Left ventricle myocardium inferior (tissue), 1 donor: ENCODE data around the gene PMIS2. TPM values are rescaled to one million over a fixed set of nuclear protein-coding genes. Genes with fewer than 3 reads are reported as not detected.
A peak's percentile ranks its signal among the peaks of the same experiment; 100 is the strongest.

ENCODE experiments used
- DNase-seq: peaks from one replicate; pipeline ENCODE4 v3.0.0-alpha.2; 2020
- H3K27ac ChIP-seq: fragments of 200-600 bp; replicated peaks from 2 replicates; pipeline ENCODE4 v1.8.0; 2021
- H3K27me3 ChIP-seq: fragments of 200-600 bp; 2 replicates; pipeline ENCODE4 v1.8.0; 2021; ENCODE audit warnings: low read depth
- H3K36me3 ChIP-seq: fragments of 200-600 bp; 2 replicates; pipeline ENCODE4 v1.8.0; 2021
- H3K4me1 ChIP-seq: fragments of 200-600 bp; 2 replicates; pipeline ENCODE4 v1.8.0; 2021
- H3K4me3 ChIP-seq: fragments of 200-600 bp; 2 replicates; pipeline ENCODE4 v1.8.0; 2021; ENCODE audit warnings: mild to moderate bottlenecking, moderate library complexity
- H3K9me3 ChIP-seq: fragments of 200-600 bp; replicated peaks from 2 replicates; pipeline ENCODE4 v1.8.0; 2021
- intact Hi-C: fragments of 100-400 bp; cut with micrococcal nuclease; formaldehyde crosslinking; loops from one replicate; pipeline ENCODE4 v1.11.0; 2022
- total RNA-seq: library from RNA; stranded (reverse); fragmentation: NEBNext Ultra II Directional; extraction: Animal tissue kit (Norgen Biotek cat#: 25700); gene quantifications from one replicate; pipeline ENCODE4 v1.2.1, GENCODE V29; 2021
- TF ChIP-seq, protein P1 (sequence below): fragments of 200-600 bp; IDR thresholded peaks from 2 replicates; pipeline ENCODE4 v1.8.0; 2021; ENCODE audit warnings: antibody characterized with exemption, mild to moderate bottlenecking, borderline replicate concordance
- donor health status: DM: no; HTN: yes; CAD: no; lungs with severe emphysema.

Gene PMIS2
- total RNA-seq, 1 donor from 2014 or later = not detected

GRCh38 chr19:35549174-35549788 lies 36.7 kb upstream of the PMIS2 start:
- DNase-seq = no peak
- Histone ChIP-seq H3K9me3 (no peaks in the 10 kb centered on the region), H3K27me3 (no peaks in the 10 kb centered on the region), H3K27ac (no peak overlapping the region), H3K4me1 (peaks cover 30% of the 10 kb centered on the region), H3K4me3 (no peak overlapping the region), H3K36me3 (peaks cover 12% of the 10 kb centered on the region)
- TF ChIP-seq, protein P1, sequence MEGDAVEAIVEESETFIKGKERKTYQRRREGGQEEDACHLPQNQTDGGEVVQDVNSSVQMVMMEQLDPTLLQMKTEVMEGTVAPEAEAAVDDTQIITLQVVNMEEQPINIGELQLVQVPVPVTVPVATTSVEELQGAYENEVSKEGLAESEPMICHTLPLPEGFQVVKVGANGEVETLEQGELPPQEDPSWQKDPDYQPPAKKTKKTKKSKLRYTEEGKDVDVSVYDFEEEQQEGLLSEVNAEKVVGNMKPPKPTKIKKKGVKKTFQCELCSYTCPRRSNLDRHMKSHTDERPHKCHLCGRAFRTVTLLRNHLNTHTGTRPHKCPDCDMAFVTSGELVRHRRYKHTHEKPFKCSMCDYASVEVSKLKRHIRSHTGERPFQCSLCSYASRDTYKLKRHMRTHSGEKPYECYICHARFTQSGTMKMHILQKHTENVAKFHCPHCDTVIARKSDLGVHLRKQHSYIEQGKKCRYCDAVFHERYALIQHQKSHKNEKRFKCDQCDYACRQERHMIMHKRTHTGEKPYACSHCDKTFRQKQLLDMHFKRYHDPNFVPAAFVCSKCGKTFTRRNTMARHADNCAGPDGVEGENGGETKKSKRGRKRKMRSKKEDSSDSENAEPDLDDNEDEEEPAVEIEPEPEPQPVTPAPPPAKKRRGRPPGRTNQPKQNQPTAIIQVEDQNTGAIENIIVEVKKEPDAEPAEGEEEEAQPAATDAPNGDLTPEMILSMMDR = peak; percentile 79
- intact Hi-C loops = no loop called here

- Histone ChIP-seq H3K9me3 (no peaks in the 10 kb centered on the region), H3K36me3 (peaks cover 12% of the 10 kb centered on the region), H3K4me1 (peaks cover 23% of the 10 kb centered on the region), H3K27ac (no peak overlapping the region), H3K27me3 (peaks cover 3% of the 10 kb centered on the region), H3K4me3 (no peak overlapping the region)
- DNase-seq = no peak
- intact Hi-C loops = no loop called here
- TF ChIP-seq, protein P1 = no peak
These were observed 36.0 kb upstream of the PMIS2 start for GRCh38 chr19:35549879-35550523.

DNA sequence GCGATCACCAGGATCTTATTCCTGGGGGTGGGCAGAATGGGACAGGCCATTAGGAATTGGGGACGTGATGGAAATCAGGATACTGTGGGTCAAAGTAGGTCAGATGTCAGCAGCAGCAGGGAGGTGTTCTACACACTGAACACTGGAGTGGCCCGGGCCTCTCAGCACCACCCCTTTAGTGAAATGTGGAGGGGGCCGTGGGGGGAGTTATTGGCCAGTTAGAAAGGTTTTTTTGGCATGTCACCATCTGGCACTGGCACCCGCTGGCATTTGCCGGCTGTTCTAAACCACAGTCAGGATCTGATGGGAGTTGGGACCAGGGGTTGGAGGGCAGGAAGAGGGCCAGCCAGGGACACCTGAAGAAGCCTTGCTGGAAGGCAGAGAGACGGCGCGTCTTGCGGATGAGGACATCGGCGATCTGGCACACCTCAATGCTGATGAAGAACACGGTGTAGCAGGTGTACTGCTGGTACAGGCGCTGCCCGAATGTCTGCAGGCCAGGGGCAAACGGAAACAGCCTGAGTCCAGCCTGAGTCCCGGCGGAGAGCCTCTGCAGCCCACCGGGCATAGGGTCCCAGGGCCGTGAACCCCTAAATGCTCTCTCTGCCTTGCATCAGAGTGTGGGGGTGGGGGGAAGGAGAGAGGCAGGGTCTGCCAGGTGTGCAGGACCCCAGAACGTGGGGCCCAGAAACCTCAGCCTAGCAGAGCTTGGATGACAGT lies 34.7 kb upstream of the PMIS2 start:
- intact Hi-C loops = no loop called here
- H3K27me3 ChIP-seq = peaks cover 16% of the 10 kb centered on the region
- peaks cover 12% of the 10 kb centered on the region for H3K36me3 ChIP-seq
- H3K27ac ChIP-seq = no peak overlapping the region
- TF ChIP-seq, protein P1 = no peak
- no peak for DNase-seq
- H3K4me3 ChIP-seq = no peak overlapping the region
- H3K4me1 ChIP-seq = peaks cover 11% of the 10 kb centered on the region
- H3K9me3 ChIP-seq = no peaks in the 10 kb centered on the region

GRCh38 chr19:35552534-35553384 lies 33.2 kb upstream of the PMIS2 start:
- TF ChIP-seq, protein P1 = no peak
- no peak for DNase-seq
- peaks cover 4% of the 10 kb centered on the region for H3K4me1 ChIP-seq
- peaks cover 31% of the 10 kb centered on the region for H3K27me3 ChIP-seq
- no peak overlapping the region for H3K4me3 ChIP-seq
- intact Hi-C loops = no loop called here
- H3K36me3 ChIP-seq = no peaks in the 10 kb centered on the region
- no peak overlapping the region for H3K27ac ChIP-seq
- no peaks in the 10 kb centered on the region for H3K9me3 ChIP-seq

DNA sequence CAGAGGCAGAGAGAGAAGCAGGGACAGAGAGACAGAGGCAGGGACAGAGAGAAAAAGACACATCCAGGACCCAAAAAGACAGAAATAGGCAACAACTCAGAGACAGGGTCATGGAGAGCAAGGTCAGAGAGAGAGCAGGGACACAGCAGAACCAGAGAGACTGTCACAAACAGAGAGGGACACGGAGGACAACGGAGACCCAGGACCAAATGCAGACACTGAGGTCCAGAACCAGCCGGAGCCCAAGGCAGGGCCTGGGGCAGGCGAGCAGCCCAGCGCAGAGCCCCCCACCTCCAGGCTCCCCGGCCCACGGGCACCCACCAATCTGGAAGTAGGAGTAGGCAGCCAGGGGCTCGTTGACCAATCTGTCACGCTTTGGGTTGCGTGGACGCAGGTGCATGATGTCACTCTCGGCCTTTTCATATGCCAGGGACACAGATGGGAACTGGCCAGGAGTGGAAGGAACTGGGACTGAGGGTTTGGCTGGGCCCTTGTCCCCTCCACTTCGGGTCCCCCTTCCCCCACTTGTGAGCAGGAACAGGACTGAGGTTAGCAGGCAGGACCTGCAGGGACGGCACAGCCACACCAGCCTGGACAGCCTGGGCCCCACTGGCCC lies 32.5 kb upstream of the PMIS2 start:
- peaks cover 11% of the 10 kb centered on the region for H3K4me1 ChIP-seq
- intact Hi-C loops = no loop called here
- TF ChIP-seq, protein P1 = no peak
- H3K9me3 ChIP-seq = no peaks in the 10 kb centered on the region
- H3K4me3 ChIP-seq = no peak overlapping the region
- no peak for DNase-seq
- peaks cover 38% of the 10 kb centered on the region for H3K27me3 ChIP-seq
- no peak overlapping the region for H3K27ac ChIP-seq
- H3K36me3 ChIP-seq = no peaks in the 10 kb centered on the region
